ENCODE data around the gene TMPO. TPM values are rescaled to one million over a fixed set of nuclear protein-coding genes. Genes with fewer than 3 reads are reported as not detected.
"Not testable (repeated sequence)": the region's sequence is repeated elsewhere in the genome, so short reads cannot be mapped to it uniquely, and the experiment has no call there.

TMPO gene
- total RNA-seq, 1 donor from 2014 or later = 171 TPM

DNA sequence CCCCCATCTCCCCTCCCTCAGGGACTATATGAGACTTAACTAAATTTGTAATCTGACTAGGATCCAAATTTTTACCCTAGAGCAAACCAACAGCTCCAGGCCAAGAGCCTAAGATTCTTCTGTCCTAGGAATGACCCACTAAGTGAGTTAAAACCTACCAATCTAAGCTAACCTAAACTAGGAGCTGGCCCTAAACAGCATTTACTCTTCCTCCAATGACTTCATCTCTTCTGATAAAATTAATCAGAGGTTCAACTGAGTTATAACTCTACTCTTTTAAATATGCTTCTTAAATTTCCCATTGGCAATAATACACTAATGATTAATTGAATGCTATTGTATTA lies 39.9 kb upstream of the TMPO start:
- H3K4me3 ChIP-seq (ENCODE audit: low read depth, low read length) = no peak overlapping the region
- TF ChIP-seq, protein P1, sequence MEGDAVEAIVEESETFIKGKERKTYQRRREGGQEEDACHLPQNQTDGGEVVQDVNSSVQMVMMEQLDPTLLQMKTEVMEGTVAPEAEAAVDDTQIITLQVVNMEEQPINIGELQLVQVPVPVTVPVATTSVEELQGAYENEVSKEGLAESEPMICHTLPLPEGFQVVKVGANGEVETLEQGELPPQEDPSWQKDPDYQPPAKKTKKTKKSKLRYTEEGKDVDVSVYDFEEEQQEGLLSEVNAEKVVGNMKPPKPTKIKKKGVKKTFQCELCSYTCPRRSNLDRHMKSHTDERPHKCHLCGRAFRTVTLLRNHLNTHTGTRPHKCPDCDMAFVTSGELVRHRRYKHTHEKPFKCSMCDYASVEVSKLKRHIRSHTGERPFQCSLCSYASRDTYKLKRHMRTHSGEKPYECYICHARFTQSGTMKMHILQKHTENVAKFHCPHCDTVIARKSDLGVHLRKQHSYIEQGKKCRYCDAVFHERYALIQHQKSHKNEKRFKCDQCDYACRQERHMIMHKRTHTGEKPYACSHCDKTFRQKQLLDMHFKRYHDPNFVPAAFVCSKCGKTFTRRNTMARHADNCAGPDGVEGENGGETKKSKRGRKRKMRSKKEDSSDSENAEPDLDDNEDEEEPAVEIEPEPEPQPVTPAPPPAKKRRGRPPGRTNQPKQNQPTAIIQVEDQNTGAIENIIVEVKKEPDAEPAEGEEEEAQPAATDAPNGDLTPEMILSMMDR (conservative IDR thresholded peaks at IDR 0.05; ENCODE audit: low read depth, low read length) = no peak
- DNase-seq (ENCODE audit: low read depth) = no peak

- no peak overlapping the region for H3K4me3 ChIP-seq (ENCODE audit: low read depth, low read length)
- no peak for DNase-seq (ENCODE audit: low read depth)
- TF ChIP-seq, protein P1 (conservative IDR thresholded peaks at IDR 0.05; ENCODE audit: low read depth, low read length) = no peak
Measured at GRCh38 chr12:98478606-98479005, 36.8 kb upstream of the TMPO start.

GRCh38 chr12:98483621-98484503 lies 31.5 kb upstream of the TMPO start:
- TF ChIP-seq, protein P1 (conservative IDR thresholded peaks at IDR 0.05; ENCODE audit: low read depth, low read length) = no peak
- no peak for DNase-seq (ENCODE audit: low read depth)
- no peak overlapping the region for H3K4me3 ChIP-seq (ENCODE audit: low read depth, low read length)

GRCh38 chr12:98485792-98486340 lies 29.5 kb upstream of the TMPO start:
- TF ChIP-seq, protein P1 (conservative IDR thresholded peaks at IDR 0.05; ENCODE audit: low read depth, low read length) = no peak
- H3K4me3 ChIP-seq (ENCODE audit: low read depth, low read length) = no peak overlapping the region
- no peak for DNase-seq (ENCODE audit: low read depth)

DNA sequence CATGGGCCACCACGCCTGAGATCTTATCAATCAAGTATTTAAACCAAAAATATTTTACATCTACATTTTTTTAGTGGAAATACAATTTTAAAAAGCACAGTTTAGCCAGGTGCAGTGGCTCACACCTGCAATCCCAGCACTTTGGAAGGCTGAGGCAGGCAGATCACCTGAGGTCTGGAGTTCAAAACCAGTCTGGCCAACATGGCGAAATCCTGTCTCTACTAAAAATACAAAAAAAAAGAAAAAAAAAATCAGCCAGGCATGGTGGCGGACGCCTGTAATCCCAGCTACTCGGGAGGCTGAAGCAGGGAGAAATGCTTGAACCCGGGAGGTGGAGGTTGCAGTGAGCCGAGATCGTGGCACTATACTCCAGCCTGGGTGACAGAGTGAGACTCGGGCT lies 27.0 kb upstream of the TMPO start:
- not testable (repeated sequence) for DNase-seq (ENCODE audit: low read depth)

GRCh38 chr12:98489176-98489575 lies 26.2 kb upstream of the TMPO start:
- TF ChIP-seq, protein P1 (conservative IDR thresholded peaks at IDR 0.05; ENCODE audit: low read depth, low read length) = no peak
- DNase-seq (ENCODE audit: low read depth) = no peak
- no peak overlapping the region for H3K4me3 ChIP-seq (ENCODE audit: low read depth, low read length)

More for the DNA sequence above, 27.0 kb upstream of the TMPO start:
- H3K4me3 ChIP-seq (ENCODE audit: low read depth, low read length) = not testable (repeated sequence)

DNA sequence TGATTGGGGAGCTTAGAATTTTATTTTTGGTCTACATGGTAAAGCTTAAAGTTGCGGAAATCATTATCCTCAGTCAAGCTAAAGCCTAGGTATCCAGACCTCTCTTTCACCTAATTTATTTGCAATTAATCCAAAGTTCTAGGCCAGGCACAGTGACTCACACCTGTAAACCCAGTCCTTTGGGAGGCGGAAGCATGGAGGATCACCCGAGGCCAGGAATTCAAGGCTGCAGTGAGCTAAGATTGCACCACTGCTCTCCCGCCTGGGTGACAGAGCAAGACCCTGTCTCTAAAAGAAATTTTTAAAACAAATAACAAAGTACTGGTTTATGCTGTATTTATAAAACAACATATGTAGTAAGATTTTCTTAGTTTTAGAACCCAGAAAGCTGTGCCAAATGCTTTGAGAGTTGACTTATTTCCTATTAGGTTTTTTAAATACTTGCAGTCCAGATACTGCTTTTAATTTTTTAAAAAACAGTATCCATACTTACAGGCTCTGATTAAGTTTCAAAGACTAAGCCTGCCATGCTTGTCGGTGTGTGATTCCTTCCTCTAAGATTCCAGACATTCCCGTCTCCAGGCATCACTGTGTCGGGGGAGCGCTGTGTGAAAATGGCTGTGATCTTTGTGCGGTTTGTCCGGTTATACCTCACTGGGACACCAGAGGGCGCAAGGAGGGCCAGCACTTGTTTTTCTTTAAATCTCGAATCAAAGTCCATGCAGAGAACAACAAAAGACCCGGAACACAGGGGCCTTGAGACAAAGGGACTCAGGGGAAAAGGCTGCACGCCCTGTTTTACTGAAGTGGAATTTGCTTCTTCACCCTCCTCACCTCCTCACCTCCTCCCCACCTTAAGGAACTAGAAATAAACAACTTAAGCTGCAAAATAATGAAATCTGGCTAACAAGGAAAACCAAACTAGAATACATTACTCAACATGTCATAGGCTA lies 24.6 kb upstream of the TMPO start:
- DNase-seq (ENCODE audit: low read depth) = no peak
- peak overlapping the region; percentile 12 for H3K4me3 ChIP-seq (ENCODE audit: low read depth, low read length)
- TF ChIP-seq, protein P1 (conservative IDR thresholded peaks at IDR 0.05; ENCODE audit: low read depth, low read length) = peak; percentile 88
